GM19351 (cell line): ENCODE results near the gene SPRYD4.
"Not testable (repeated sequence)": the region's sequence is repeated elsewhere in the genome, so short reads cannot be mapped to it uniquely, and the experiment has no call there.

Experiments used
- ATAC-seq: cut with Tn5 transposase; IDR thresholded peaks from one replicate; pipeline ENCODE4 v1.9.1; 2021; ENCODE audit warnings: mild to moderate bottlenecking, moderate library complexity; ENCODE audit not compliant: unreplicated experiment

The SPRYD4 gene

GRCh38 chr12:56468216-56469006 lies at the start of gene SPRYD4:
Gene SPRYD4, plus strand, starts transcription at chr12:56468578. Its CDS starts 14 bp downstream, at chr12:56468592.
- ATAC-seq: peak; percentile 89

- ATAC-seq: no peak
Observed at GRCh38 chr12:56420411-56420810, 48.0 kb upstream of the SPRYD4 start.

GRCh38 chr12:56425193-56425592 lies 43.2 kb upstream of the SPRYD4 start:
- ATAC-seq: no peak

- no peak for ATAC-seq
Observed at GRCh38 chr12:56425940-56426438, 42.4 kb upstream of the SPRYD4 start.

- ATAC-seq: no peak
Observed at GRCh38 chr12:56431288-56431687, 37.1 kb upstream of the SPRYD4 start.

- ATAC-seq: no peak
Observed at GRCh38 chr12:56431850-56432249, 36.5 kb upstream of the SPRYD4 start.

- no peak for ATAC-seq
Observed at GRCh38 chr12:56434828-56435227, 33.5 kb upstream of the SPRYD4 start.

GRCh38 chr12:56437430-56438176 lies 30.8 kb upstream of the SPRYD4 start:
- no peak for ATAC-seq

GRCh38 chr12:56443208-56443607 lies 25.2 kb upstream of the SPRYD4 start:
- not testable (repeated sequence) for ATAC-seq

GRCh38 chr12:56448860-56449621 lies 19.3 kb upstream of the SPRYD4 start, which contains the start of gene TIMELESS:
Gene TIMELESS, minus strand, starts transcription at chr12:56449426. Its CDS starts 15,256 bp downstream, at chr12:56434170.
- ATAC-seq: peak; percentile 94

GRCh38 chr12:56449622-56449984 lies 18.8 kb upstream of the SPRYD4 start:
- ATAC-seq: no peak

GRCh38 chr12:56450241-56450640 lies 18.1 kb upstream of the SPRYD4 start:
- ATAC-seq: no peak

- ATAC-seq: no peak
Observed at GRCh38 chr12:56451147-56451546, 17.2 kb upstream of the SPRYD4 start.

GRCh38 chr12:56454557-56454956 lies 13.8 kb upstream of the SPRYD4 start, which contains the start of gene MIP:
Gene MIP, minus strand, starts transcription at chr12:56454657. Its CDS starts 44 bp downstream, at chr12:56454613.
- no peak for ATAC-seq

- ATAC-seq: no peak
Observed at GRCh38 chr12:56457817-56458216, 10.6 kb upstream of the SPRYD4 start.

- ATAC-seq: no peak
Observed at GRCh38 chr12:56461235-56462159, 6.9 kb upstream of the SPRYD4 start.

GRCh38 chr12:56462565-56462964 lies 5.8 kb upstream of the SPRYD4 start:
- ATAC-seq: no peak

GRCh38 chr12:56469007-56469930 lies 891 bp downstream of the SPRYD4 start:
- no peak for ATAC-seq

GRCh38 chr12:56474389-56474788 lies 6.0 kb downstream of the SPRYD4 start:
- ATAC-seq: no peak
